Astrocyte of the hippocampus (primary cell): ENCODE measurements around the gene PIAS2.
"Not testable (repeated sequence)": the region's sequence is repeated elsewhere in the genome, so short reads cannot be mapped to it uniquely, and the experiment has no call there.

Source experiments
- DNase-seq: peaks from one replicate; pipeline ENCODE4 v3.0.0; 2011; ENCODE audit warnings: low read depth, low spot score

PIAS2 gene

DNA sequence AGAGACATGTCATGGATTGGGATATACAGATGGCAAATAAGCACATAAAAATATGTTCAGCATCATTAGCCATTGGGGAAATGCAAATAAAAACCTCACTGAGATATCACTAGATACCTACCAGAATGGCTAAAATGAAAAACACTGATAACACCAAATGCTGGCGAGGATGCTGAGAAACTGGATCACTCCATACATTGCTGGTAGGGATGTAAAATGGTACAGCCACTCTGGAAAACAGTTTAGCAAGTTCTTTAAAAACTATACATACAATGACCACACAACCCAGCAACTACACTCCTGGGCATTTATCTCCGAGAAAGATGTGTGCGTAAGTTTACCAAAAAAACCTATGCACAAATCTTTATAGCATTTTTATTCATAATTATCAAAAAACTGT, 13.9 kb downstream of the PIAS2 start:
- no peak for DNase-seq

DNA sequence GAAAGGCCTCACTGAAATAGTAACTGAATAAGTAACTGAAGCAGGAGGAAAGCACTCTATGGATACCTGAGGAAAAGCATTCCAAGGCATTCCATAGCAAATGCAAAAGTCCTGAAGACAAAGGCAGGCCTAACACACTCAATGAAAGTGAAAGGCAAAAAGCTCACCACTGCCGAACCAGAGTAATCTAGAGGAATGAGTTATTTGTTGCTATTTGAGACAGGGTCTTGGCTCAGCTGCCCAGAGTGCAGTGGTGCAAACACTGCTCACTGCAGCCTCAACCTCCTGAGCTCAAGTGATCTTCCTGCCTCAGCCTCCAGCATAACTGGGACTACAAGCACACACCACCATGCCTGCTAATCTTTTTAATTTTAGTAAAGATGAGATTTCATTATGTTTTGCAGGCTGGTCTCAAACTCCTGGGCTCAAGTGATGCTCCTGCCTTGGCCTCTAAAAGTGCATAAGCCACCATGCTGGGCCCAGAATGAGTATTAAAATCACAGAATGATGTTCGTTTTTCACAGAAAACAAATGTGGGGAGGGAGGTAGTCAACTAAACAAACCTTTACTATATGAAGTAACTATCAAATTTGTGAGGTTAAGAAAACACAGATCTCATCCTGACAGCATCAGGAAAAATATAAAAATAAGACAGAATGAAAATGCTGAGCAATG, 17.9 kb downstream of the PIAS2 start:
- DNase-seq, result peak; percentile 68

- DNase-seq, result no peak
These were observed 23.2 kb downstream of the PIAS2 start for GRCh38 chr18:46894124-46894523.

- DNase-seq, result no peak
These were observed 23.9 kb downstream of the PIAS2 start for GRCh38 chr18:46893360-46893759.

DNA sequence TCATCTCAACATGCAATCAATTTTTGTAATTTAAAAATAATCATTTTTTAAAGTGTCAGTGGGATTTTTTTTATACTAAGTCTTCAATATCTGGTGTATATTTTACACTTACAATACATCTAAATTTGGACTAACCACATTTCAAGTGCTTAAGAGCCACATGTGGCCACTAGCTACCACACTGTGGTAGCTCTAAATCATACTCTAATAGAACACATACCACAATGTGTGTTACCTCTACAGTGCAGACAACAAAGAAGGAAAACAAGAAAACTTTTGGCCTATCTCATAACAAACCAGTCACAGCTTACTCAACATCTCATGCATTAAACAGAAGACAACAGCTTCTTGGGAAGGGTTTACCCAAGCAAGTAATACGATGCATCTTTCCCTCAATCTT, 24.5 kb downstream of the PIAS2 start:
- DNase-seq, result peak; percentile 2

GRCh38 chr18:46891742-46892214, 25.5 kb downstream of the PIAS2 start:
- no peak for DNase-seq

DNA sequence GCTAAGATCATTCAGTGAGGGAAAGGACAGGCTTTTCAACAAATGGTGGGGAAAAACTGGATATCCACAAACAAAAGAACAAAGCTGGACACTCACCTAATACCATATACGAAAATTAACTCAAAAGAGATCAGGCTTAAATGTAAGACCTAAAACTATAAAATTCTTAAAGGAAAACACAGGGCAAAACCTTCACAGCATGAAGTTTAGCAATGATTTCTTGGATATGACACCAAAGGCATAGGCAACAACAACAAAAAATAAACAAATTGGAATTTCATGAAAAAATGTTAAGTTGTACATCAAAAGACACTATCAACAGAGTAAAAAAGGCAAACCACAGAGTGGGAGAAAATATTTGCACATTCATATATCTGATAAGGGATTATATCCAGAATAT, 28.3 kb downstream of the PIAS2 start:
- no peak for DNase-seq

- no peak for DNase-seq
These were observed 30.4 kb downstream of the PIAS2 start for GRCh38 chr18:46886893-46887292.

- no peak for DNase-seq
These were observed 34.1 kb downstream of the PIAS2 start for GRCh38 chr18:46883180-46883579.

GRCh38 chr18:46877329-46877987, 39.8 kb downstream of the PIAS2 start:
- DNase-seq, result no peak

GRCh38 chr18:46868169-46868921, 49.0 kb downstream of the PIAS2 start:
- no peak for DNase-seq

- no peak for DNase-seq
These were observed 49.8 kb downstream of the PIAS2 start for GRCh38 chr18:46867367-46868143.

GRCh38 chr18:46866523-46866922, 50.8 kb downstream of the PIAS2 start:
- DNase-seq, result no peak

- not testable (repeated sequence) for DNase-seq
These were observed 52.1 kb downstream of the PIAS2 start for GRCh38 chr18:46865245-46865644.

- DNase-seq, result peak; percentile 68
These were observed 57.5 kb downstream of the PIAS2 start for GRCh38 chr18:46859855-46860254.

- DNase-seq, result no peak
These were observed 59.0 kb downstream of the PIAS2 start for GRCh38 chr18:46858290-46858689.

DNA sequence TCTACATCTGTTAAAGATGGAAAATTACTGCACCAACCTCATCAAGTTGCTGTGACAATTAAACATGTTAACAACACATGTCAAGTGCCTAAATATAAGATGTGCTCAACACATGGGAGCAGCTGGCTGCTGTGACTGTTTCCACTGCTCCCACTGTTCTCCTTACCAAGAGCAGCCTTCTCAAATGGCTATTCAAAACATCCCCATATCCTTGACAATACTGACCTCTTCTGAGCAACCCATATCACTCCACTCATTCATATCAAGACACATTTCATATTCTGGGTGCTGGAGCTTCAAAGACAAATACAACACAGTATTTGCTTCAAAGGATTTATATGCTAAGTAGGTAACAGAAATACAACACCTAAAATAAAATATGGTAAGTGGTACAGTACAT, 60.3 kb downstream of the PIAS2 start:
- DNase-seq, result peak; percentile 8

GRCh38 chr18:46849007-46849406, 68.3 kb downstream of the PIAS2 start:
- DNase-seq, result no peak

DNA sequence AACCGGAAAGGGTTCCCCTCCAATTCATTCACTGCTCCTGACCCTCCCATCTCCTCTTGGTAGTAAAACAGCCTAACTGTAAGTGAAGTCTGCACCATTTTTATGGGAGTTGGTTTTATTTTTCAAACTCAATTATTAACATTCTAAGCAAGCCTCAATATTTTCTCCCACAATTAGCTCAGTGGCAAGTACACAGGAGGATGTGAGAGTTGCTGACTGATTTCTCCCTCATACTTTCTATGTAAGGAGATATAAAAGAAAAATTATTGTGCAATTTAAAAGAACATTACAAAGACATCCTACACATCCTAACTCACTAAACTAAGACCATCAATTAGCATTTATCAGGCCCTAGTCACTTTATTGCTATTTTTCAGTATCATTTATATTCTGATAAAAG, 73.9 kb downstream of the PIAS2 start:
- no peak for DNase-seq

DNA sequence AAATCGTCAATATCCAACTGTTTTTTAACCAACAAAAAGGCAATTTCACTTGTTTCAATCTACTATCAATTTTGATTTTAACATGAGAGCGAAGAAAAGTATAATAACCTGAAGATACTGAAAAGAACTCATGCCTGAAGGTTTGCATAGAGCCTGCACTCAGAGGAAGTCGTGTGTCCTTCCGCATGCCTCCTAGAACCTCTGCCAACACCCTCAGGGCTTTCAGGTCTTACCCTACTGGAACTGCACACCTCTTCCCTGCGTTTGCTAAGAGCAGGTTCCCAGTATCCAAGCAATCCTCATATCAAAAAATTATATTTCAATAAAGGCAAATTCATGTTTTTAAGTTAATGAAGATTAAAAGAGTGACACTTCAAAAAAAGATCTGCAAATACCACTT, 74.7 kb downstream of the PIAS2 start:
- no peak for DNase-seq

DNA sequence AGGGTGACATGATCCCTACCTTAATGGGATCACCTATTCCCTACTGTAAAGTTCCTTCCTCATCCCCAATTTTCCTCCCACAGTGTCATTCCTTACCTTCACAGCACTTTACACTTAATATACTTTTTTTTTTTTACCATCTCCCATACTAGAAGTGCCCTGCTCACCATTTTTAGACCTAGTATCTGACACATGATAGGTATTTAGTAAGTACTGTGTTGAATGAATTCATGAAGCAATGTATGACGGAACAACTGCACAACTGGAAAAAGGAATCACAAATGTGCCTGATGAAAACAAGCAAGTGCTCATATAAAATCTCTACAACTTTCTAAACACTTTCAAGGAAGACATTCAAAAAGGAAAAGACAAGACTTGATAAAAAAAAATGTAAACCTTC, 83.4 kb downstream of the PIAS2 start:
- DNase-seq, result no peak

GRCh38 chr18:46832849-46833248, 84.5 kb downstream of the PIAS2 start:
- DNase-seq, result peak; percentile 45
